Activated T-helper 1 cell treated with Interleukin-2 at 50 U/mL for 16 hours (primary cell): Measurements from ENCODE around the gene KREMEN1.

Experiments
- DNase-seq: peaks from one replicate; pipeline ENCODE4 v3.0.0-alpha.2; 2020; ENCODE audit warnings: low read depth

The KREMEN1 gene

GRCh38 chr22:29190918-29191317 lies 118.1 kb downstream of the KREMEN1 start:
- DNase-seq: no peak

- no peak for DNase-seq
These were observed 120.2 kb downstream of the KREMEN1 start for GRCh38 chr22:29193021-29193420.

- DNase-seq: no peak
These were observed 121.3 kb downstream of the KREMEN1 start for GRCh38 chr22:29194184-29194583.

GRCh38 chr22:29195118-29195963 lies 122.5 kb downstream of the KREMEN1 start:
- no peak for DNase-seq

- no peak for DNase-seq
These were observed 123.3 kb downstream of the KREMEN1 start for GRCh38 chr22:29195964-29196666.

GRCh38 chr22:29197096-29197495 lies 124.3 kb downstream of the KREMEN1 start:
- no peak for DNase-seq

GRCh38 chr22:29198240-29198639 lies 125.4 kb downstream of the KREMEN1 start:
- no peak for DNase-seq

- DNase-seq: no peak
These were observed 127.0 kb downstream of the KREMEN1 start for GRCh38 chr22:29199702-29200400.

- no peak for DNase-seq
These were observed 128.1 kb downstream of the KREMEN1 start for GRCh38 chr22:29200901-29201300.

- DNase-seq: no peak
These were observed 128.9 kb downstream of the KREMEN1 start for GRCh38 chr22:29201782-29202181.

- peak; percentile 29 for DNase-seq
These were observed 129.7 kb downstream of the KREMEN1 start for GRCh38 chr22:29202212-29203192.

GRCh38 chr22:29203488-29204454 lies 130.9 kb downstream of the KREMEN1 start:
- DNase-seq: no peak

GRCh38 chr22:29204455-29205183 lies 131.8 kb downstream of the KREMEN1 start:
- no peak for DNase-seq

GRCh38 chr22:29205252-29205593 lies 132.4 kb downstream of the KREMEN1 start:
- DNase-seq: no peak

GRCh38 chr22:29205594-29206371 lies 132.9 kb downstream of the KREMEN1 start, which contains the start of gene EMID1:
EMID1 (plus strand) TSS chr22:29205896; CDS start chr22:29206039, 143 bp downstream.
- no peak for DNase-seq

- DNase-seq: no peak
These were observed 133.8 kb downstream of the KREMEN1 start for GRCh38 chr22:29206372-29207242.

GRCh38 chr22:29207243-29207550 lies 134.4 kb downstream of the KREMEN1 start:
- DNase-seq: no peak
